Thoracic aorta (tissue), 2 donors: ENCODE data around the gene TRPC4AP. TPM values are rescaled to one million over a fixed set of nuclear protein-coding genes. Genes with fewer than 3 reads are reported as not detected.
A peak's percentile ranks its signal among the peaks of the same experiment; 100 is the strongest.

ENCODE experiments used
- ATAC-seq: fragments of 150-250 bp; one replicate; pipeline ENCODE4 v1.8.0; 2017; ENCODE audit warnings: low read depth; ENCODE audit not compliant: insufficient number of reproducible peaks, low FRiP score
- DNase-seq: peaks from one replicate; pipeline ENCODE4 v3.0.0-alpha.2; 2020; ENCODE audit warnings: low spot score
- H3K27ac ChIP-seq, 2 donors: fragments of 200-600 bp; sonication (generic); 1 replicate in 1 of 2; 2 replicates in 1 of 2; pipeline ENCODE4 v1.5.1; 2016; ENCODE audit warnings: mild to moderate bottlenecking in 2 of 2, moderate library complexity in 2 of 2
- H3K27me3 ChIP-seq: fragments of 200-600 bp; sonication (generic); replicated peaks from 2 replicates; pipeline ENCODE4 v1.6.0; 2016; ENCODE audit warnings: mild to moderate bottlenecking; ENCODE audit not compliant: insufficient read depth
- H3K36me3 ChIP-seq: fragments of 200-600 bp; sonication (generic); one replicate; pipeline ENCODE4 v1.5.1; 2016
- H3K4me1 ChIP-seq, 2 donors: fragments of 200-600 bp; sonication (generic); 1 replicate in 1 of 2; 2 replicates in 1 of 2; pipeline versions ENCODE4 v1.5.1 to v1.6.0; 2016; ENCODE audit warnings: low read depth in 2 of 2, mild to moderate bottlenecking in 1 of 2; ENCODE audit not compliant: control insufficient read depth in 1 of 2
- H3K4me3 ChIP-seq: fragments of 200-600 bp; sonication (generic); 2 replicates; pipeline ENCODE4 v1.5.1; 2016; ENCODE audit warnings: mild to moderate bottlenecking
- H3K9me3 ChIP-seq: fragments of 200-600 bp; sonication (generic); 2 replicates; pipeline ENCODE4 v1.5.1; 2016
- total RNA-seq, 2 donors: library from RNA; depleted of rRNA; stranded (reverse); fragments of >200 nt; gene quantifications; one replicate each; pipeline versions ENCODE4 v1.1.0 to v1.2.3, GENCODE V29; 2016
- TF ChIP-seq, protein P1 (sequence below): fragments of 200-600 bp; sonication (generic); IDR thresholded peaks from one replicate; pipeline ENCODE4 v1.5.1; 2019; ENCODE audit warnings: antibody characterized with exemption

Gene TRPC4AP
- total RNA-seq, 2 donors from 2014 or later = 65.8 to 73.6 TPM

DNA sequence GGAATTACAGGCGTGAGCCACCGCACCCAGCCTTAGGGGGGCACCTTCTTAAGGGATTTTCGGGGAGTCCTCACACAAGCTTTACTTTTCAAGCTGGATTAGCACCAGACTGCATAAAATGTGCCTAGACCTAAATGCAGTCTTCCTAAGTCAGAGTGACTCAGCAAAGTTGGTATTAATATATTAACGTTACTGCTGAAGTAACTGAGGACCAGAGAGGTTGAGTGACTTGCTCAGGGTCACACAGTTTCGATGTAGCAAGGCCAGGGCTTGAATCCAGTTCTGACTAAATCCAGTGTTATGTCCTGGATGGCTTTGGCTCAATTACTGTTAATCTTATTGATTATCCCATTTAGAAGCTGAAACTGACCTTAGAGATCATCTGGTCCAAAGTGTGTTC lies 41.1 kb upstream of the TRPC4AP start:
- peaks cover 22% of the 10 kb centered on the region for H3K36me3 ChIP-seq
- H3K27me3 ChIP-seq = no peaks in the 10 kb centered on the region
- TF ChIP-seq, protein P1, sequence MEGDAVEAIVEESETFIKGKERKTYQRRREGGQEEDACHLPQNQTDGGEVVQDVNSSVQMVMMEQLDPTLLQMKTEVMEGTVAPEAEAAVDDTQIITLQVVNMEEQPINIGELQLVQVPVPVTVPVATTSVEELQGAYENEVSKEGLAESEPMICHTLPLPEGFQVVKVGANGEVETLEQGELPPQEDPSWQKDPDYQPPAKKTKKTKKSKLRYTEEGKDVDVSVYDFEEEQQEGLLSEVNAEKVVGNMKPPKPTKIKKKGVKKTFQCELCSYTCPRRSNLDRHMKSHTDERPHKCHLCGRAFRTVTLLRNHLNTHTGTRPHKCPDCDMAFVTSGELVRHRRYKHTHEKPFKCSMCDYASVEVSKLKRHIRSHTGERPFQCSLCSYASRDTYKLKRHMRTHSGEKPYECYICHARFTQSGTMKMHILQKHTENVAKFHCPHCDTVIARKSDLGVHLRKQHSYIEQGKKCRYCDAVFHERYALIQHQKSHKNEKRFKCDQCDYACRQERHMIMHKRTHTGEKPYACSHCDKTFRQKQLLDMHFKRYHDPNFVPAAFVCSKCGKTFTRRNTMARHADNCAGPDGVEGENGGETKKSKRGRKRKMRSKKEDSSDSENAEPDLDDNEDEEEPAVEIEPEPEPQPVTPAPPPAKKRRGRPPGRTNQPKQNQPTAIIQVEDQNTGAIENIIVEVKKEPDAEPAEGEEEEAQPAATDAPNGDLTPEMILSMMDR = no peak
- H3K4me3 ChIP-seq = no peak overlapping the region
- DNase-seq = no peak
- ATAC-seq = peak; percentile 26
- H3K9me3 ChIP-seq = no peaks in the 10 kb centered on the region
- H3K27ac ChIP-seq = peak overlapping the region in 1 of 2 donors; percentile 76
- H3K4me1 ChIP-seq = peaks cover 14 to 31% of the 10 kb centered on the region in 2 donors

GRCh38 chr20:35133031-35133430 lies 40.4 kb upstream of the TRPC4AP start:
- DNase-seq (no peak), ATAC-seq (no peak)
- Histone ChIP-seq H3K27me3 (no peaks in the 10 kb centered on the region), H3K27ac (peak overlapping the region in 1 of 2 donors; percentile 3), H3K36me3 (peaks cover 21% of the 10 kb centered on the region), H3K4me1 (peaks cover 14 to 31% of the 10 kb centered on the region in 2 donors), H3K9me3 (no peaks in the 10 kb centered on the region), H3K4me3 (no peak overlapping the region)
- TF ChIP-seq, protein P1 = no peak

GRCh38 chr20:35131934-35132333 lies 39.3 kb upstream of the TRPC4AP start:
- TF ChIP-seq, protein P1 = no peak
- no peaks in the 10 kb centered on the region for H3K27me3 ChIP-seq
- no peak overlapping the region for H3K27ac ChIP-seq
- DNase-seq (no peak), ATAC-seq (no peak)
- peaks cover 14 to 31% of the 10 kb centered on the region in 2 donors for H3K4me1 ChIP-seq
- H3K9me3 ChIP-seq = no peaks in the 10 kb centered on the region
- H3K4me3 ChIP-seq = no peak overlapping the region
- peaks cover 16% of the 10 kb centered on the region for H3K36me3 ChIP-seq

GRCh38 chr20:35129647-35130069 lies 37.1 kb upstream of the TRPC4AP start:
- Histone ChIP-seq H3K9me3 (no peaks in the 10 kb centered on the region), H3K36me3 (peaks cover 28% of the 10 kb centered on the region), H3K27ac (no peak overlapping the region), H3K27me3 (no peaks in the 10 kb centered on the region), H3K4me3 (no peak overlapping the region), H3K4me1 (peaks cover under 1 to 12% of the 10 kb centered on the region in 2 donors)
- TF ChIP-seq, protein P1 = no peak
- DNase-seq = no peak
- no peak for ATAC-seq

GRCh38 chr20:35125753-35126152 lies 33.1 kb upstream of the TRPC4AP start:
- Histone ChIP-seq H3K36me3 (peaks cover 47% of the 10 kb centered on the region), H3K4me3 (no peak overlapping the region), H3K27ac (no peak overlapping the region), H3K9me3 (no peaks in the 10 kb centered on the region), H3K4me1 (no peaks in the 10 kb centered on the region), H3K27me3 (no peaks in the 10 kb centered on the region)
- ATAC-seq (no peak), DNase-seq (no peak)
- TF ChIP-seq, protein P1 = no peak
